Gastrocnemius medialis (tissue), 4 donors: ENCODE data around the gene CYB5R3.

Source experiments
- CTCF ChIP-seq, 5 experiments: fragments of 450-650 bp in 3 of 5; fragments of 200-600 bp in 2 of 5; sonication (generic) in 2 of 5; IDR thresholded peaks in 4 of 5; conservative IDR thresholded peaks in 1 of 5; 1 replicate in 4 of 5; 2 replicates in 1 of 5; pipeline ENCODE4 v1.5.1; 2016 to 2019; ENCODE audit warnings: antibody characterized with exemption in 5 of 5, mild to moderate bottlenecking in 3 of 5, moderate library complexity in 3 of 5
- POLR2A ChIP-seq, 2 donors: fragments of 450-650 bp; IDR thresholded peaks; one replicate each; pipeline ENCODE4 v1.6.1; 2017; ENCODE audit warnings: antibody characterized with exemption in 2 of 2, mild to moderate bottlenecking in 2 of 2, moderate library complexity in 2 of 2

GRCh38 chr22:42584364-42584940, 64.7 kb downstream of the CYB5R3 start:
- TF ChIP-seq CTCF (IDR thresholded peaks at IDR 0.05 in 4 of 5, conservative IDR thresholded peaks at IDR 0.05 in 1 of 5) (no peak), POLR2A (IDR thresholded peaks at IDR 0.05) (no peak)
